Activated CD8-positive, alpha-beta T cell treated with anti-CD3 and anti-CD28 coated beads for 36 hours (primary cell): ENCODE results near the gene FRMD1. TPM values are rescaled to one million over a fixed set of nuclear protein-coding genes. Genes with fewer than 3 reads are reported as not detected.

ENCODE experiments used
- ATAC-seq: fragments of 200-7000 bp; cut with Tn5 transposase; one replicate; pipeline ENCODE4 v1.10.0; 2021; ENCODE audit warnings: mild to moderate bottlenecking, moderate library complexity
- CTCF ChIA-PET: fragments of 350-600 bp; sonication (Branson Sonifier 250); formaldehyde crosslinking; loops from one replicate; lab custom pipeline; 2021; ENCODE audit warnings: antibody characterized with exemption; lab: Charles Lee
- POLR2A ChIA-PET: fragments of 350-600 bp; sonication (Branson Sonifier 250); formaldehyde crosslinking; loops from one replicate; lab custom pipeline; 2021; ENCODE audit warnings: antibody characterized with exemption; lab: Charles Lee
- DNase-seq: peaks from one replicate; pipeline ENCODE4 v3.0.0-alpha.2; 2020
- H3K27ac Mint-ChIP-seq: one replicate; pipeline ENCODE4 v1.8.0; 2021; ENCODE audit warnings: mild to moderate bottlenecking, mixed read lengths
- H3K27me3 Mint-ChIP-seq: one replicate; pipeline ENCODE4 v1.8.0; 2021; ENCODE audit warnings: mixed read lengths
- H3K36me3 Mint-ChIP-seq: one replicate; pipeline ENCODE4 v1.8.0; 2021; ENCODE audit warnings: low read depth, mixed read lengths
- H3K4me1 Mint-ChIP-seq: one replicate; pipeline ENCODE4 v1.8.0; 2021; ENCODE audit warnings: low read depth, mixed read lengths
- H3K4me3 Mint-ChIP-seq: one replicate; pipeline ENCODE4 v1.8.0; 2021; ENCODE audit warnings: mild to moderate bottlenecking, moderate library complexity, mixed read lengths
- H3K9me3 Mint-ChIP-seq: one replicate; pipeline ENCODE4 v1.8.0; 2021; ENCODE audit warnings: mixed read lengths
- CTCF ChIP-seq: fragments of 200-600 bp; IDR thresholded peaks from one replicate; pipeline ENCODE4 v1.8.0; 2022; ENCODE audit warnings: antibody characterized with exemption, mild to moderate bottlenecking
- intact Hi-C: fragments of 100-400 bp; cut with micrococcal nuclease; formaldehyde crosslinking; loops from one replicate; pipeline ENCODE4 v1.10.0; 2022
- total RNA-seq, 2 experiments: library from RNA; stranded (reverse); gene quantifications; one replicate each; pipeline ENCODE4 v1.2.3, GENCODE V29; 2021

Gene FRMD1
- total RNA-seq, 2 experiments from 2014 or later, result not detected

GRCh38 chr6:168051648-168052047, 27.4 kb downstream of the FRMD1 start:
- TF ChIP-seq CTCF, result no peak
- no peaks in the 10 kb centered on the region for H3K4me1 Mint-ChIP-seq
- ATAC-seq (no peak), DNase-seq (no peak)
- no peaks in the 10 kb centered on the region for H3K36me3 Mint-ChIP-seq
- no peaks in the 10 kb centered on the region for H3K9me3 Mint-ChIP-seq
- CTCF ChIA-PET, result no interaction called here
- no peak overlapping the region for H3K27ac Mint-ChIP-seq
- intact Hi-C loops, result no loop called here
- POLR2A ChIA-PET, result no interaction called here
- H3K4me3 Mint-ChIP-seq, result no peak overlapping the region
- H3K27me3 Mint-ChIP-seq, result no peaks in the 10 kb centered on the region

- no peaks in the 10 kb centered on the region for H3K4me1 Mint-ChIP-seq
- no peak overlapping the region for H3K27ac Mint-ChIP-seq
- CTCF ChIA-PET, result no interaction called here
- DNase-seq, result no peak
- no peak for ATAC-seq
- POLR2A ChIA-PET, result no interaction called here
- no peaks in the 10 kb centered on the region for H3K36me3 Mint-ChIP-seq
- intact Hi-C loops, result no loop called here
- H3K9me3 Mint-ChIP-seq, result no peaks in the 10 kb centered on the region
- H3K4me3 Mint-ChIP-seq, result no peak overlapping the region
- TF ChIP-seq CTCF, result no peak
- H3K27me3 Mint-ChIP-seq, result no peaks in the 10 kb centered on the region
Observed at GRCh38 chr6:168050881-168051586, 28.0 kb downstream of the FRMD1 start.

- Mint-ChIP-seq H3K4me1 (no peaks in the 10 kb centered on the region), H3K27ac (no peak overlapping the region), H3K27me3 (no peaks in the 10 kb centered on the region), H3K36me3 (no peaks in the 10 kb centered on the region), H3K9me3 (no peaks in the 10 kb centered on the region), H3K4me3 (no peak overlapping the region)
- intact Hi-C loops, result no loop called here
- no peak for DNase-seq
- ChIA-PET CTCF (no interaction called here), POLR2A (no interaction called here)
- no peak for TF ChIP-seq CTCF
- ATAC-seq, result no peak
Observed at GRCh38 chr6:168050225-168050880, 28.7 kb downstream of the FRMD1 start.

GRCh38 chr6:168049706-168050224, 29.2 kb downstream of the FRMD1 start:
- intact Hi-C loops, result no loop called here
- no peak for DNase-seq
- H3K9me3 Mint-ChIP-seq, result no peaks in the 10 kb centered on the region

More at GRCh38 chr6:168049706-168050224, 29.2 kb downstream of the FRMD1 start:
- ATAC-seq, result no peak
- no peak for TF ChIP-seq CTCF
- no peak overlapping the region for H3K4me3 Mint-ChIP-seq
- POLR2A ChIA-PET, result no interaction called here
- H3K4me1 Mint-ChIP-seq, result no peaks in the 10 kb centered on the region
- H3K27me3 Mint-ChIP-seq, result no peaks in the 10 kb centered on the region
- CTCF ChIA-PET, result no interaction called here
- H3K36me3 Mint-ChIP-seq, result no peaks in the 10 kb centered on the region
- H3K27ac Mint-ChIP-seq, result no peak overlapping the region
